ENCODE results near the gene H2AZ1. TPM values are rescaled to one million over a fixed set of nuclear protein-coding genes. Genes with fewer than 3 reads are reported as not detected.

Gene H2AZ1
- total RNA-seq, result 204 TPM
- 358 TPM for polyA plus RNA-seq

DNA sequence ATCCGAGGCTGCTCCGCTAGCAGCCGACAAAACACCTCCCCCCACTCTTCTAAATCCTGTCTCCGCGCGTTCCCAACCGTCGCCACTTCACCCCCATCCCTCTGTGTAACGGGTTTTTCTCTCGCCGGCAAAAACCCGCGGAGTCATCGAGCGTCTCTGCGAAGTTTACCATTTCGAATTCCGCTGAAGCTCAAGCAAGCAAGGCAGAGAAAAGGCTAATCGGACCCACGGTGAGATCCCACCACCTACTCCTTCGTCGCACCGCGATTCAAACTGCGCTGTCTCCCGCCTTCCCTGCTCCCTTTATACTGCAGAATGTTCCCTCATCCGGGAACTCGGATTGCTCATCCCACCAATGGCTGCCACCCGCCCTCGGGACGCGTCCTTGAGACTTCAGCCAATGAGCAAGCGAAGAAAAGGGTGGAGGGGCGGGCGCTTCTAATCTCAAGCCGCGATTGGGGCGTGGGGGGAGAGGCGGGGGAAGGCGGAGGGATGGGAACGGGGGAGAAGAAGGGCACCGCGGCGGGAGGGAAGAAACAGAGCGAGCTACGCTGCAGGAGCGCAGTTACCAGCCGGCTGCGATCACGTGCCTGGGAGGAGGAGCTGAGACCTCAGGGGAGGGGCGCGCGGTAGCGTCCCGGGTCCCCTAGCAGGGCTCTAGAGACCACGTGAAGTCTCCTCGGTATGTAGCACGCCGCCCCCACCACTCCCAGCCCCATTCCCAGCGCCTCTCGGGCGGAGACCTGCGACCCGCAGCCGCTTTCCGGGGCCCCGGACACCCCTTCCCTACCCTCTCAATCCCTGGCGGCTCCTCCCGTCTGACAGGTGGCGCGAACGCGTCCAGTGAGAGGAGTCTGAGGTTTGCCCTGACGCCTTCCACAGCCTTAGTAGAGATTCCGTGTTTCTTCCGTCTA, at the start of gene H2AZ1:
TSS of gene H2AZ1 (minus strand) at position 277 of the 914 bp plus-strand sequence. CDS start at position 172, 105 bp downstream.
- under 1% methylated on average over 76 of the region's 76 CpGs for WGBS
- Histone ChIP-seq H3K4me3 (ENCODE audit: low read depth, low read length) (peak within 1 kb of the TSS; percentile 85), H3K4me1 (ENCODE audit: insufficient read depth) (no peaks in the 10 kb centered on the region), H3K36me3 (ENCODE audit: insufficient read depth) (no peaks in the 10 kb centered on the region), H3K27ac (ENCODE audit: low read depth) (peak within 1 kb of the TSS; percentile 69)
- DNase-seq (ENCODE audit: extremely low spot score), result peak; percentile 99

DNA sequence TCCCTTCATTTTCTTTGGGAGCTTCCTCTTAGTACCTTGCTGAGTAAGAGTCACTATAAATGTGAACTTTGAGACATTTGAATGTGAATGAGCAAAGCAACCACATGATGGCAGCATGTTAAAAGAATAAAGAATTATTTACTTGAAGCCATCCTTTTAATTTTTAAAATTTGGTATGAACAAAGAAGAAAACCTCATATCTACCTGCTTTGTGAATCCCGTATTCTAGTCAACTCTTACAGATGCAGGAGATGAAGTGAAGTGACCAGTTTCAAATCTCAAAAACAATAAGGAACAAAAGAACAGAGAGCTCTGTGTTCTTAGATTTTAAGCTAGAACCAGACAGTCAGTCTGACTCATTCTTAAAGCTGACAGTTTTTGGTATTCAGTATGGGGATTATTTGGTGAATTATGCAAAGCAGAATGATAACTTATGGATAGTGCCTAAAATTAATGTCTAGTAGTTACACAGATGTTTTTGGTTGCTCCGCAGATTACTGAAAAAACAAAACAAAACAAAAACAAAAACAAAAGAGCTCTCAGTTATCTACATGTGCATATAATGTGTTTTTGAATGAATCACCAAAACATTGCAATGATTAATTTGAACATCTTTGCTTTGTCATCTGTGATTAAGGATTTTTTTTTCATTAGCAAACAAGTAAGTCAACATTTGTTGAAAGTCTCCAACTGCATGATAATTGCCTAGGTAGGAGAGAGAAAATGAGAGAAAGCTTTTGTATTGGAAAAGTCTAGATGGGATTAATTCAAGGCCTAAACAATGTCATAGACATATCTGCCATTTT, 48.2 kb upstream of the H2AZ1 start:
- no peak overlapping the region for H3K27ac ChIP-seq (ENCODE audit: low read depth)
- H3K4me1 ChIP-seq (ENCODE audit: insufficient read depth), result no peaks in the 10 kb centered on the region
- no peak for DNase-seq (ENCODE audit: extremely low spot score)
- WGBS, result 47% methylated on average over 2 of the region's 2 CpGs
- H3K4me3 ChIP-seq (ENCODE audit: low read depth, low read length), result no peak overlapping the region
- no peaks in the 10 kb centered on the region for H3K36me3 ChIP-seq (ENCODE audit: insufficient read depth)

DNA sequence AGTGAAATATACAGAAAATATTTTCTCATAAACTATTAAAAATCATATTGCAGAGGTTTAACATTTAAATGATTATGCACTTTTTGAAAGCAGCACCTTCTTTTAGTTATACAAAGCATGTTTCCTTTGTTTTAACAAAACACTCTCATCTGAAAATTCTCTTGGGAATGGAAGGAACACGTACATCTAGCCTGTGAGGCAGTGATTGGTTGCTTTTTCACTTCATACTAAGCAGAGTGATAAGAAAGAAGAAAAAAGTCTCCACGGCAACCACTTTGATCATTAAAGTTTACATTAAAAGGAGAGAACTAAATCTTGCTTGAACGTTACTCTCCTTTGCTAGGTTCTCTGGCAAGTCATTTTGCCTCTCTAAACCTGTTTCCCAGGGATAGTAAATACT, 41.7 kb upstream of the H2AZ1 start:
- H3K4me1 ChIP-seq (ENCODE audit: insufficient read depth), result no peaks in the 10 kb centered on the region
- DNase-seq (ENCODE audit: extremely low spot score), result no peak
- WGBS, result 25% methylated on average over 3 of the region's 3 CpGs
- H3K27ac ChIP-seq (ENCODE audit: low read depth), result no peak overlapping the region
- no peaks in the 10 kb centered on the region for H3K36me3 ChIP-seq (ENCODE audit: insufficient read depth)
- H3K4me3 ChIP-seq (ENCODE audit: low read depth, low read length), result no peak overlapping the region

DNA sequence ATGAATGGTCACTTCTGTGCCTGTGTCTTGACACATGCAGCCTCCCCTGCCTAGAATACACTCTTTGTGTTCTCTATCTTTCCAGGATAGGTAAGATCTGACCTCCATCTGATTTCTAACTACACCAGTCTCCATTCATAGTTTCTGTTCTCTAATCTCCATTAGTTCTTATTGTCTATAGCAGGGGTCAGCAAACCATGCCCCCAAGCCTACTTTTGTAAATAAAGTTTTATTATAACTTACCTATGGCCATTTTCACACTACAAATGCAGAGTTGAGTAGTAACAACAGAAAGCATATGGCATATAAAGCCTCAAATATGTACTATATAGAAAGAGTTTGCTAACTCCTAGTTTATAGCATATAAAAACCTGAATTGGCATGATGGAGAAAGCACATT, 37.6 kb upstream of the H2AZ1 start:
- no peaks in the 10 kb centered on the region for H3K36me3 ChIP-seq (ENCODE audit: insufficient read depth)
- H3K27ac ChIP-seq (ENCODE audit: low read depth), result no peak overlapping the region
- no peak overlapping the region for H3K4me3 ChIP-seq (ENCODE audit: low read depth, low read length)
- no peaks in the 10 kb centered on the region for H3K4me1 ChIP-seq (ENCODE audit: insufficient read depth)
- DNase-seq (ENCODE audit: extremely low spot score), result no peak

DNA sequence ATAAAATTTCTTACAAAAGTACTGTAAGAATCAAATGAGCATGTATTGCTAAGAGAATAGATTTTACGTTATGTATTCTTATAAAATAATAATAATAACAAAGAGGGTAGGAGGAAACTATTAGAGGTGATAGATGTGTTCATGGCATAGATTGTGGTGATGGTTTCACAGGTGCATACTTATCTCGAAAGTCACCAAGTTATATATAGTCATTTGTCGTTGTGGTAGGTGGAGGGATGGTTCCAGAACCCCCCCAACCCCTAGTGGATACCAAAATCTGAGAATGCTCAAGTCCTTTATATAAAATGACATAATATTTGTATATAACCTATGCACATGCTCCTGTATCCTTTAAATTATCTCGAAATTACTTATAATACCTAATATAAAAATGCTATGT, 36.7 kb upstream of the H2AZ1 start:
- H3K4me3 ChIP-seq (ENCODE audit: low read depth, low read length), result no peak overlapping the region
- no peak overlapping the region for H3K27ac ChIP-seq (ENCODE audit: low read depth)
- no peak for DNase-seq (ENCODE audit: extremely low spot score)
- H3K36me3 ChIP-seq (ENCODE audit: insufficient read depth), result no peaks in the 10 kb centered on the region
- WGBS, result 96% methylated on average over 4 of the region's 4 CpGs
- H3K4me1 ChIP-seq (ENCODE audit: insufficient read depth), result no peaks in the 10 kb centered on the region

DNA sequence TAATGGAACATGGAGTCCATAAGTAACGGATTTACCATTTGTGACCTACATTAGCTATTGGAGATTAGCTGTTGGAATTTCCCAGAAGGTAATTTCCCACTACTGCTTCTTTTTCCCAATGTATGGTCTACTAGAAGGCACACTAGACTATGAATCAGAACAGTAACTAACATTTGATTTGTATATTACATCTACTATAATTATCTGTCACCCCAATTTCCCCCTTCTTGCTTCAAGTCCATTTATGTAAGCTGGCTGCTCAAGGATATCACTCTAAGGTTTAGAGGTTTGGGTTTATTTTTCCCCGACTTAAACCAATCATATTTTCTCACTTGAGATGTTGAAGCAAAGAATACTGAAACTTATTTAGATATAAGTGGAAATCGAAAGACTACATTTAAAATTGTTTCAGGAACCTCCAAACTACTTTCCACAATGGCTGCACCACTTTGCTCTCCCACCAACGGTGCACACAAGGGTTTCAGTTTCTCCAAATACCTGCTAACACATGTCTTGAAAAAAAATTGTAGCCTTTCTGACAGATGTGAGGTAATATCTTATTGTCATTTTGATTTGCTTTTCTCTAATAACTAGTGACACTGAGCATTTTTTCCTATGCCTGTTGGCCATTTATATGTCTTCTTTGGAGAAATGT, 33.3 kb upstream of the H2AZ1 start:
- WGBS, result 89% methylated on average over 4 of the region's 4 CpGs
- no peak overlapping the region for H3K27ac ChIP-seq (ENCODE audit: low read depth)

DNA sequence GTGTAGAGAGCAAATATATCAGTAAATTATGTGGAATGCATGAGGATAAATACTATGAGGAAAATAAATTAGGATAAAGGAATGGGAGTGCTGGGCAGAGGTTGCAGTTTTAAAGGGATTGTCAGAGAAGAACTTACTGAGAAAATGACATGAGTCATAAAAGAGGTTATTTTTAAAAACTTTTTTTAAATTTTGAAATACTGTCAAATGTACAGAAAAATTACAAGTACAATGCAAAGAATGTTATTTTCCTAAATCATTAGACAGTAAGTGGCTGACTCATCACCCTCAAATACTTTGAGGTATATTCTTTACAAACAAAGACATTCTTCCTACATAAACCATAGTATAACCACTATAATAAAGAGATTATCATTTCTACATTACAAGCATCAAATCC, 29.8 kb upstream of the H2AZ1 start:
- H3K36me3 ChIP-seq (ENCODE audit: insufficient read depth), result no peaks in the 10 kb centered on the region
- H3K4me3 ChIP-seq (ENCODE audit: low read depth, low read length), result no peak overlapping the region
- H3K4me1 ChIP-seq (ENCODE audit: insufficient read depth), result no peaks in the 10 kb centered on the region
- DNase-seq (ENCODE audit: extremely low spot score), result no peak
- H3K27ac ChIP-seq (ENCODE audit: low read depth), result no peak overlapping the region

More for the DNA sequence above, 33.3 kb upstream of the H2AZ1 start:
- Histone ChIP-seq H3K4me3 (ENCODE audit: low read depth, low read length) (no peak overlapping the region), H3K4me1 (ENCODE audit: insufficient read depth) (no peaks in the 10 kb centered on the region), H3K36me3 (ENCODE audit: insufficient read depth) (no peaks in the 10 kb centered on the region)
- DNase-seq (ENCODE audit: extremely low spot score), result no peak

DNA sequence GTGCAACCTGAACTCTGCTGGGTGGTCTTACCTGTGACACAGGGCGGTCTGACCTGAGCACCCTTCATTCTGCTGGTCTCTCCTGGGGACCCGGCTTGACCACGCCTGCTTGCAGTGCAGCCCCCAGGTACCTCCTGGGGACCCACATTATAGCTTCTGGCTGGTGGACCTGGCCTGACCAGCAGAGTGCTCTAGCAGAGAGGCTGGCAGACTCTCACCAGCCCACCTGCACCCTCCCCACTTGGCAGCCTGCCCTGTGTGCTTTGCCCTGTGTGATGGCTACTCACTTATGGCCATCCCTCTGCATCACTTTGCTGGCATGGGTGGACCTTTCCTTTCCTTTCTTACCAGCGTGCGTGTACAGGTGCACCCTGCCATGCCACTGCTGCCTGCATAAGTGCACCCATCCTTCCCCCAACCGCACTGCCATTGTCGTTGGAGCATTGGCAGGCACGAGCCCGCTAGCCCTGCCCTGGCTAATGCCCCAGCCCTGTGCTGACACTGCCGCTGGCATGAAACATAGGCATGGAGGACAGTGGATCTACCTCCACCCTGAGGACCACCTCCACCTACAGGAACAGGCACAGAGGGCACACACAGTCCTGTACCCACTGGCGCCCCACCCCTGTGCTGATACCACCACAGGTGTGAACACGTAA, 21.5 kb upstream of the H2AZ1 start:
- H3K27ac ChIP-seq (ENCODE audit: low read depth), result no peak overlapping the region
- H3K4me1 ChIP-seq (ENCODE audit: insufficient read depth), result no peaks in the 10 kb centered on the region
- no peak overlapping the region for H3K4me3 ChIP-seq (ENCODE audit: low read depth, low read length)
- no peaks in the 10 kb centered on the region for H3K36me3 ChIP-seq (ENCODE audit: insufficient read depth)
- WGBS, result 98% methylated on average over 12 of the region's 12 CpGs
- no peak for DNase-seq (ENCODE audit: extremely low spot score)

DNA sequence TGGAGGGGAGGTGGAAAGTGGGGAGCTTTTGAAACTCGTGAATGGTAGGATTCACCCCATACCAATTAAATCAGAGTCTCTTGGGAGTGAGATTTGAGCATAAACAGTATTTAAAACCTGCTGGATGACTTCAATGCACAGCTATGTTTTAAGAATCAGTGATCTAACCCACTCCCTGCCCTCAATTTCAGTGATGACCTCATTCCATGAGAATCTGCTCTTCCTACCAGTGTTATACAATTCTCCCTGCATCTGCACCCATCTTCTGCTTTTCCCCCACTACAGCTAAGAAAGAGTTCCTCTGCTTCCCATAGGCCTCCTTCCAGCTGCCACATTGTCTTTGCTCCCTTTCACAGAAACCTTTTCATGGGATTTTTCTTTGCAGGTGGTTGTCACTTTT, 18.3 kb upstream of the H2AZ1 start:
- H3K36me3 ChIP-seq (ENCODE audit: insufficient read depth), result no peaks in the 10 kb centered on the region
- no peaks in the 10 kb centered on the region for H3K4me1 ChIP-seq (ENCODE audit: insufficient read depth)
- DNase-seq (ENCODE audit: extremely low spot score), result no peak
- 40% methylated on average over 1 of the region's 1 CpG for WGBS
- no peak overlapping the region for H3K4me3 ChIP-seq (ENCODE audit: low read depth, low read length)
- no peak overlapping the region for H3K27ac ChIP-seq (ENCODE audit: low read depth)

DNA sequence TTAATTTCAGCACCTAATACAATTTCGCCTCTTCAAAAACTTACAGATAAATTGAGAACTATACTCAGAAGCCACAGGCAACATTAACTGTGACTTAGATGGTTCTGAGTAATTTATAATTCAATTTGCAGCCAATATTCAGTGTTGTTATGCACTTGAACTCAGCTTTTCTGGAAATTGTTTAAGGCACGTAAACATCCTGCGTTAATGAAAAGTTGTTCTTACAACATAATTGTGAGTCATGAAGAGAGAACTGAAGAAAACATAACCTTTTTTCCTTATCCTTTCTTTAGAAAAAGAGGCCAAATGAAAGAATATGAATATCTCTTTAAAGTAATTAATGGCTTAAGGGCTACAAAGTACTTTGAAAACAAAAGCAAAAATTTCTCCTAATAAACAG, 16.6 kb upstream of the H2AZ1 start:
- Histone ChIP-seq H3K4me1 (ENCODE audit: insufficient read depth) (no peaks in the 10 kb centered on the region), H3K27ac (ENCODE audit: low read depth) (no peak overlapping the region), H3K4me3 (ENCODE audit: low read depth, low read length) (no peak overlapping the region), H3K36me3 (ENCODE audit: insufficient read depth) (no peaks in the 10 kb centered on the region)
- no peak for DNase-seq (ENCODE audit: extremely low spot score)
- 83% methylated on average over 3 of the region's 3 CpGs for WGBS

DNA sequence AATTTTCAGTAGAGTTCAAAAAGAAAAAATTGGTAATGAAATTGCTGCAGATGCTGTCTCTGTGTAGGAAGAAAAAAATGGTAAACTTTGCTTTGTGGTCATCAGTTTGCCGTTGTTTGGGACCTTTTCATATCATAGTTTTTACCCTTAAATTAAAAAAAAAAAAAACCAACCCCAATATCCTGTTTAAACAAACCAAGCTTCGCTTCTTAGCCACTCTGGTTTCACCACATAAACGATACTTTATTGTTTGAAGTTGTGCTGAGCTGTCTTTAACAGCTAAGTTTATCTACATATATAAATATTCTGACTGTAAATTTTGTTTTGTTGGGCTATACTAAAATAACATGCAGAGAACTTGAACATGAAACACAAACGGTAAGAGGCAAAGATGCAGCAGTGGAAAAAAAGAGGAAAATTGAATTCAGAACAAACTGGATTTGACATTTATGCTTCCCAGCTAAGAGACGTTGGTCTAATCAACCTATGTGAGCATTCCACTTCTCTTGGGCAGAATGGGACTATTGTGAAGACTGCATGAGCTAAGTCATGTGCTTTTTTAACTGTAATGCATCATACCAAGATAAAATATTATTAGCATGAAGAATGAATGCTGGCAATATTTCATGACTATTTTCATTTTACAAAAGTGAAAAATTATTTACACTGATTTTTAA, 15.7 kb upstream of the H2AZ1 start:
- Histone ChIP-seq H3K27ac (ENCODE audit: low read depth) (no peak overlapping the region), H3K4me3 (ENCODE audit: low read depth, low read length) (no peak overlapping the region), H3K4me1 (ENCODE audit: insufficient read depth) (no peaks in the 10 kb centered on the region), H3K36me3 (ENCODE audit: insufficient read depth) (no peaks in the 10 kb centered on the region)
- 35% methylated on average over 5 of the region's 5 CpGs for WGBS
- DNase-seq (ENCODE audit: extremely low spot score), result no peak

DNA sequence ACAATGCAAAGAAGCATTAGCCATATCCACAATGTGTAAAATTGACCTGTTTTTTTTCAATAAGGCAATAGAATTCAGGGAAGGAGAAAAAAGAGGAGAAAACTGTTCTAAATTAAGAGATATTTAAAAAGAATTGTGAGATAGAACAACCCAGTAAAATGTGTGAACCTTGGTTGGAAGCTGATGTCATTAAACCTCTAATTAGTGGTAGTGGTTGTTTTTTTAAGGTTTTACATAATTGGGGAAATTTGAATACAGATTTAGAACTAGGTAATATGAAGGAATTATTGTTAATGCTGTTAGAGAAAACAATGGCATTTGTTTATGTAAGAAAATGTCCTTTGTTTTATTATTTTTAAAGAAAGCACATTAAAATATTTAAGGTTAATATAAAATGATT, 15.1 kb upstream of the H2AZ1 start:
- no peak overlapping the region for H3K27ac ChIP-seq (ENCODE audit: low read depth)
- H3K36me3 ChIP-seq (ENCODE audit: insufficient read depth), result no peaks in the 10 kb centered on the region
- no peak overlapping the region for H3K4me3 ChIP-seq (ENCODE audit: low read depth, low read length)
- DNase-seq (ENCODE audit: extremely low spot score), result no peak
- no peaks in the 10 kb centered on the region for H3K4me1 ChIP-seq (ENCODE audit: insufficient read depth)

DNA sequence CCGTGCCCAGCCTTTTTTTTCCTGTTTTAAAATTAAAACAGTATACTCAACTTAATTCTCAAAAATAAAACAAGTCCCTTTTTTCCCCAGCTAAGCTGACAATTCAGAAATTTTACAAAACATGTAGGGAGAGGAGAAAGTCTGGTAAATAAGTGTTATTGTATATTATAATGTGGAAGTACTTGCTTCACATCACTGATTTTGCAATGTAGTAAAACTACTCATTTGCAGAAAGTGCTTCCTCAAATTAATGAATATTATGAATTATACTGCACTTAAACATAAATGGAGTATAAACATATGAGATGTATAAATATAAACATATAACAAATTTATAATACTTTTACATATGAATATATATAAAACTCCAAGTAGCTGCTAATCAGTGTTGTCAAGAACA, 11.6 kb upstream of the H2AZ1 start:
- H3K4me1 ChIP-seq (ENCODE audit: insufficient read depth), result no peaks in the 10 kb centered on the region
- no peak for DNase-seq (ENCODE audit: extremely low spot score)
- no peak overlapping the region for H3K27ac ChIP-seq (ENCODE audit: low read depth)
- no peak overlapping the region for H3K4me3 ChIP-seq (ENCODE audit: low read depth, low read length)
- no peaks in the 10 kb centered on the region for H3K36me3 ChIP-seq (ENCODE audit: insufficient read depth)
- WGBS, result 93% methylated on average over 1 of the region's 1 CpG
